HepG2 (cell line): Measurements from ENCODE around the gene IKZF3. TPM values are rescaled to one million over a fixed set of nuclear protein-coding genes. Genes with fewer than 3 reads are reported as not detected.

Source experiments
- ATAC-seq: fragments of 200-7000 bp; cut with Tn5 transposase; 3 replicates; pipeline ENCODE4 v1.9.1; 2020; ENCODE audit warnings: mild to moderate bottlenecking, moderate library complexity
- BruUV-seq: library from RNA; stranded (reverse); fragments of 400-500 nt; replicated peaks from 2 replicates; lab custom pipeline; 2021; lab: Mats Ljungman, UMichigan
- CTCF ChIA-PET: fragments of 300-600 bp; formaldehyde crosslinking; extraction: SDS; loops from one replicate; lab custom pipeline; 2021; ENCODE audit warnings: low total read pairs, inconsistent platforms, low intra/inter-chr PET ratio; lab: Yijun Ruan, JAX
- POLR2A ChIA-PET: fragments of 350-600 bp; sonication (Branson Sonifier 250); formaldehyde crosslinking; loops from one replicate; lab custom pipeline; 2020; ENCODE audit warnings: antibody characterized with exemption, inconsistent platforms; lab: Yijun Ruan, JAX
- DNase-seq: peaks from one replicate; pipeline ENCODE4 v3.0.0-alpha.2; 2015; ENCODE audit warnings: low spot score
- FAIRE-seq: peaks from 3 replicates; lab custom pipeline; 2011; peaks lifted over from hg19 to GRCh38; lab: Jason Lieb, UNC
- H2AFZ ChIP-seq: one replicate; pipeline ENCODE4 v1.6.1; 2011; ENCODE audit warnings: low read length, inconsistent platforms
- H3K27ac ChIP-seq: fragments of 300-600 bp; 3 replicates; pipeline ENCODE4 v1.8.0; 2011; ENCODE audit warnings: mixed run types, mild to moderate bottlenecking, mixed read lengths, low read length, inconsistent platforms; ENCODE audit not compliant: insufficient read depth; ENCODE audit errors: extremely low read length
- H3K27me3 ChIP-seq, 2 experiments: fragments of 200-600 bp in 1 of 2; 2 replicates in 1 of 2; 3 replicates in 1 of 2; pipeline versions ENCODE4 v1.6.0 to v1.8.0; 2011; ENCODE audit warnings: low read length in 2 of 2, mild to moderate bottlenecking in 2 of 2, moderate library complexity in 2 of 2, inconsistent platforms in 1 of 2; ENCODE audit not compliant: insufficient read depth in 2 of 2, control insufficient read depth in 1 of 2
- H3K36me3 ChIP-seq, 2 experiments: fragments of 200-600 bp in 1 of 2; replicated peaks in 1 of 2; 2 replicates in 1 of 2; 3 replicates in 1 of 2; pipeline versions ENCODE4 v1.5.1 to v1.8.0; 2011; ENCODE audit warnings: low read length in 2 of 2, inconsistent platforms in 1 of 2; ENCODE audit not compliant: insufficient read depth in 2 of 2, control insufficient read depth in 1 of 2
- H3K4me1 ChIP-seq: 2 replicates; pipeline ENCODE4 v1.5.1; 2012; ENCODE audit warnings: low read length, inconsistent platforms; ENCODE audit not compliant: insufficient read depth
- H3K4me2 ChIP-seq: 2 replicates; pipeline ENCODE4 v1.6.0; 2011; ENCODE audit warnings: low read depth, low read length, inconsistent platforms
- H3K4me3 ChIP-seq, 3 experiments: fragments of 200-600 bp in 1 of 3; sonication (generic), shearing (Covaris generic) in 1 of 3; replicated peaks in 1 of 3; 2 replicates each; pipeline ENCODE4 v1.5.1; 2011 to 2016; ENCODE audit warnings: low read length in 3 of 3, inconsistent platforms in 2 of 3, low read depth in 2 of 3, mild to moderate bottlenecking in 2 of 3, control low read depth in 1 of 3, mixed read lengths in 1 of 3; ENCODE audit not compliant: insufficient read depth in 1 of 3
- H3K79me2 ChIP-seq: one replicate; pipeline ENCODE4 v1.6.1; 2011; ENCODE audit warnings: low read length, inconsistent platforms; ENCODE audit not compliant: insufficient read depth
- H3K9ac ChIP-seq: 2 replicates; pipeline ENCODE4 v1.6.0; 2011; ENCODE audit warnings: mild to moderate bottlenecking, low read depth, low read length, inconsistent platforms; ENCODE audit not compliant: insufficient read depth
- H3K9me3 ChIP-seq: 2 replicates; pipeline ENCODE4 v1.5.1; 2012; ENCODE audit warnings: mild to moderate bottlenecking, low read length
- H4K20me1 ChIP-seq: 2 replicates; pipeline ENCODE4 v1.6.0; 2011; ENCODE audit warnings: inconsistent platforms, mild to moderate bottlenecking, low read length, moderate library complexity; ENCODE audit not compliant: insufficient read depth
- GFI1 ChIP-seq: sonication (generic); formaldehyde crosslinking; IDR thresholded peaks from 2 replicates; pipeline ENCODE4 v1.5.0; 2020; ENCODE audit warnings: missing genetic modification reagents, mild to moderate bottlenecking, borderline replicate concordance
- IRF2 ChIP-seq: IDR thresholded peaks from 2 replicates; pipeline ENCODE4 v1.6.1; 2018; ENCODE audit warnings: missing genetic modification reagents, missing compliant biosample characterization
- MATR3 ChIP-seq: sonication (generic); formaldehyde crosslinking; IDR thresholded peaks from 2 replicates; pipeline ENCODE4 v1.4.0; 2020; ENCODE audit warnings: missing genetic modification reagents
- PLSCR1 ChIP-seq: sonication (generic); formaldehyde crosslinking; IDR thresholded peaks from 2 replicates; pipeline ENCODE4 v1.5.0; 2020; ENCODE audit warnings: missing genetic modification reagents, mild to moderate bottlenecking, borderline replicate concordance
- RARG ChIP-seq: sonication (generic); formaldehyde crosslinking; IDR thresholded peaks from 2 replicates; pipeline ENCODE4 v1.4.0; 2020; ENCODE audit warnings: low read depth, mild to moderate bottlenecking, missing genetic modification reagents
- RFXANK ChIP-seq: IDR thresholded peaks from 2 replicates; pipeline ENCODE4 v1.6.1; 2016
- THRA ChIP-seq: sonication (generic); formaldehyde crosslinking; IDR thresholded peaks from 2 replicates; pipeline ENCODE4 v1.4.0; 2020; ENCODE audit warnings: missing genetic modification reagents, borderline replicate concordance
- ZKSCAN8 ChIP-seq: IDR thresholded peaks from 2 replicates; pipeline ENCODE4 v1.6.1; 2016; ENCODE audit warnings: borderline replicate concordance, missing genetic modification reagents, missing compliant biosample characterization
- ZNF180 ChIP-seq: sonication (generic); formaldehyde crosslinking; IDR thresholded peaks from 2 replicates; pipeline ENCODE4 v1.4.0; 2020; ENCODE audit warnings: low read depth, missing genetic modification reagents, borderline replicate concordance
- ZNF260 ChIP-seq: sonication (generic); formaldehyde crosslinking; IDR thresholded peaks from 2 replicates; pipeline ENCODE4 v1.4.0; 2020; ENCODE audit warnings: missing genetic modification reagents, low read depth, mild to moderate bottlenecking, borderline replicate concordance
- ZNF274 ChIP-seq: sonication (generic); formaldehyde crosslinking; IDR thresholded peaks from 2 replicates; pipeline ENCODE4 v1.5.1; 2020; ENCODE audit warnings: mild to moderate bottlenecking, missing genetic modification reagents
- ZNF34 ChIP-seq: sonication (generic); formaldehyde crosslinking; IDR thresholded peaks from 2 replicates; pipeline ENCODE4 v1.4.0; 2020; ENCODE audit warnings: mild to moderate bottlenecking, missing genetic modification reagents, borderline replicate concordance
- ZNF614 ChIP-seq: IDR thresholded peaks from 2 replicates; pipeline ENCODE4 v1.6.1; 2018; ENCODE audit warnings: missing biosample characterization, missing genetic modification reagents, inconsistent platforms, borderline replicate concordance
- WGBS: methylation state at CpG from one replicate; pipeline ENCODE4 v1.1.6; 2017; ENCODE audit warnings: low lambda C conversion rate; 5-methylcytosine and 5-hydroxymethylcytosine counted together
- in situ Hi-C: cut with HindIII; loops from 2 replicates; pipeline ENCODE4 v1.10.0; 2017; ENCODE audit warnings: low pct_unique_long_range_greater_than_20kb; ENCODE audit not compliant: extremely low pct_ligation_motif_present
- intact Hi-C: fragments of 100-400 bp; cut with micrococcal nuclease; formaldehyde crosslinking; loops from one replicate; pipeline ENCODE4 v1.10.0; 2022; ENCODE audit not compliant: unreplicated experiment
- polyA plus RNA-seq, 8 experiments: library from polyadenylated mRNA; depleted of rRNA in 3 of 8; stranded (reverse) in 7 of 8; unstranded in 1 of 8; fragments of >200 nt; fragmentation: Illumina TruSeq in 4 of 8; extraction: Trizol in 4 of 8; gene quantifications; 2 replicates each; pipeline versions ENCODE4 v1.2.1 to v1.2.3, GENCODE V29; 2011 to 2016; ENCODE audit warnings: low read depth in 4 of 8, missing spikeins in 1 of 8, mixed read lengths in 1 of 8; ENCODE audit not compliant: insufficient read depth in 1 of 8
- total RNA-seq, 5 experiments: library from RNA; depleted of rRNA; stranded (reverse); fragments of >200 nt; fragmentation: Illumina TruSeq; extraction: Trizol; gene quantifications; 2 replicates each; pipeline ENCODE4 v1.2.3, GENCODE V29; 2016; ENCODE audit warnings: low read depth in 1 of 5

Gene IKZF3
- total and polyA plus RNA-seq, 2 of the 13 experiments (the other 11 are each of a cell fraction or from before 2014, with no cell fraction given) = not detected

- BruUV-seq = no TSS peak
- H4K20me1 ChIP-seq = no peaks in the 10 kb centered on the region
- no peak overlapping the region for H2AFZ ChIP-seq
- H3K27ac ChIP-seq = no peak overlapping the region
- in situ Hi-C loops = no loop called here
- DNase-seq (no peak), ATAC-seq (no peak), FAIRE-seq (no peak)
- H3K4me2 ChIP-seq = no peak overlapping the region
- no peaks in the 10 kb centered on the region for H3K36me3 ChIP-seq
- ChIA-PET POLR2A (no interaction called here), CTCF (no interaction called here)
- H3K9ac ChIP-seq = no peak overlapping the region
- TF ChIP-seq ZKSCAN8 (CRISPR knock-in tag) (no peak), ZNF614 (no peak), MATR3 (CRISPR knock-in tag) (no peak), PLSCR1 (CRISPR knock-in tag) (no peak), RFXANK (CRISPR knock-in tag) (no peak), IRF2 (no peak), ZNF180 (CRISPR knock-in tag) (no peak), ZNF260 (no peak), RARG (CRISPR knock-in tag) (no peak), THRA (no peak), ZNF34 (CRISPR knock-in tag) (no peak), ZNF274 (no peak), GFI1 (CRISPR knock-in tag) (no peak)
- H3K4me3 ChIP-seq = no peak overlapping the region
- no peaks in the 10 kb centered on the region for H3K4me1 ChIP-seq
- no peaks in the 10 kb centered on the region for H3K27me3 ChIP-seq
- no peaks in the 10 kb centered on the region for H3K9me3 ChIP-seq
- WGBS = 3% methylated on average over 3 of the region's 3 CpGs
- no peaks in the 10 kb centered on the region for H3K79me2 ChIP-seq
- intact Hi-C loops = no loop called here
Observed at GRCh38 chr17:39793301-39793872, 70.7 kb downstream of the IKZF3 start.
